Mesendoderm (in vitro differentiated cells): Measurements from ENCODE around the gene QRFPR. TPM values are rescaled to one million over a fixed set of nuclear protein-coding genes. Genes with fewer than 3 reads are reported as not detected.
"Not testable (repeated sequence)": the region's sequence is repeated elsewhere in the genome, so short reads cannot be mapped to it uniquely, and the experiment has no call there.

Source experiments
- DNase-seq: peaks from one replicate; pipeline ENCODE4 v3.0.0; 2013
- H2AK5ac ChIP-seq: 2 replicates; pipeline ENCODE4 v1.6.1; 2013; ENCODE audit warnings: low read length, inconsistent platforms
- H2BK120ac ChIP-seq: 2 replicates; pipeline ENCODE4 v1.6.1; 2013; ENCODE audit warnings: low read depth, mild to moderate bottlenecking, low read length, moderate library complexity, mixed read lengths
- H2BK15ac ChIP-seq: replicated peaks from 2 replicates; pipeline ENCODE4 v1.6.1; 2013; ENCODE audit warnings: low read depth, mild to moderate bottlenecking, moderate library complexity
- H2BK5ac ChIP-seq: 2 replicates; pipeline ENCODE4 v1.6.1; 2013; ENCODE audit warnings: low read length, inconsistent platforms
- H3K18ac ChIP-seq: 2 replicates; pipeline ENCODE4 v1.6.1; 2013; ENCODE audit warnings: mild to moderate bottlenecking, low read length, mixed read lengths
- H3K23ac ChIP-seq: one replicate; pipeline ENCODE4 v1.6.1; 2013; ENCODE audit warnings: low read length
- H3K27ac ChIP-seq: 2 replicates; pipeline ENCODE4 v1.5.1; 2013; ENCODE audit warnings: low read depth, mild to moderate bottlenecking, inconsistent platforms, low read length, moderate library complexity
- H3K27me3 ChIP-seq: 2 replicates; pipeline ENCODE4 v1.6.1; 2013; ENCODE audit warnings: low read length, control low read depth, mild to moderate bottlenecking, inconsistent platforms; ENCODE audit not compliant: insufficient read depth, poor library complexity
- H3K36me3 ChIP-seq: 2 replicates; pipeline ENCODE4 v1.6.1; 2013; ENCODE audit warnings: low read length, inconsistent platforms; ENCODE audit not compliant: control insufficient read depth, insufficient read depth
- H3K4ac ChIP-seq: one replicate; pipeline ENCODE4 v1.6.1; 2013; ENCODE audit warnings: low read depth, mild to moderate bottlenecking, low read length, moderate library complexity
- H3K4me1 ChIP-seq: 2 replicates; pipeline ENCODE4 v1.6.1; 2013; ENCODE audit warnings: low read depth, low read length, inconsistent platforms; ENCODE audit not compliant: control insufficient read depth
- H3K4me2 ChIP-seq: 2 replicates; pipeline ENCODE4 v1.6.1; 2013; ENCODE audit warnings: low read length
- H3K4me3 ChIP-seq: 2 replicates; pipeline ENCODE4 v1.5.1; 2013; ENCODE audit warnings: mild to moderate bottlenecking, low read length
- H3K56ac ChIP-seq: one replicate; pipeline ENCODE4 v1.6.1; 2013; ENCODE audit warnings: low read length
- H3K79me1 ChIP-seq: 2 replicates; pipeline ENCODE4 v1.6.1; 2013; ENCODE audit warnings: low read length, inconsistent platforms
- H3K79me2 ChIP-seq: 2 replicates; pipeline ENCODE4 v1.6.1; 2013; ENCODE audit warnings: mild to moderate bottlenecking, low read length; ENCODE audit not compliant: control insufficient read depth, insufficient read depth
- H3K9ac ChIP-seq: 2 replicates; pipeline ENCODE4 v1.6.1; 2013; ENCODE audit warnings: low read length, inconsistent platforms
- H4K5ac ChIP-seq: one replicate; pipeline ENCODE4 v1.6.1; 2013; ENCODE audit warnings: low read length
- H4K8ac ChIP-seq: one replicate; pipeline ENCODE4 v1.6.1; 2013; ENCODE audit warnings: low read depth, mild to moderate bottlenecking, control low read depth, low read length, moderate library complexity
- WGBS: extraction: QIAGEN DNeasy Blood & Tissue Kit; methylation state at CpG from one replicate; pipeline ENCODE4 v1.1.7; 2013; ENCODE audit warnings: low lambda C conversion rate, missing lambda C conversion rate; ENCODE audit not compliant: insufficient coverage; ENCODE audit errors: extremely low coverage; 5-methylcytosine and 5-hydroxymethylcytosine counted together
- polyA plus RNA-seq, 2 experiments: library from polyadenylated mRNA; stranded (reverse); fragments of 200-250 nt; gene quantifications; one replicate each; pipeline ENCODE4 v1.2.3, GENCODE V29; 2013

QRFPR gene
- 1.5 TPM for polyA plus RNA-seq (2013, experiment 1 of 2)
- 1.4 TPM for polyA plus RNA-seq (2013, experiment 2 of 2)

- H4K8ac ChIP-seq = no peak within 1 kb of the TSS
- H3K56ac ChIP-seq = peak within 1 kb of the TSS; percentile 74
- H3K27ac ChIP-seq = no peak within 1 kb of the TSS
- no peak within 1 kb of the TSS for H4K5ac ChIP-seq
- no peak within 1 kb of the TSS for H2AK5ac ChIP-seq
- H3K79me2 ChIP-seq = no peaks in the 10 kb centered on the region
- H3K36me3 ChIP-seq = no peaks in the 10 kb centered on the region
- H2BK5ac ChIP-seq = no peak within 1 kb of the TSS
- WGBS = no CpG with 5 or more reads among the region's 35 CpGs
- H3K18ac ChIP-seq = no peak within 1 kb of the TSS
- no peak within 1 kb of the TSS for H2BK15ac ChIP-seq
- DNase-seq = peak; percentile 66
- H3K4me3 ChIP-seq = peak within 1 kb of the TSS; percentile 38
- H3K4me2 ChIP-seq = peak within 1 kb of the TSS; percentile 94
- peak within 1 kb of the TSS; percentile 59 for H3K9ac ChIP-seq
- H3K79me1 ChIP-seq = no peaks in the 10 kb centered on the region
- H2BK120ac ChIP-seq = no peak within 1 kb of the TSS
- H3K23ac ChIP-seq = no peak within 1 kb of the TSS
- no peak within 1 kb of the TSS for H3K4ac ChIP-seq
- H3K27me3 ChIP-seq = peaks cover 3% of the 10 kb centered on the region
- H3K4me1 ChIP-seq = no peaks in the 10 kb centered on the region
Observed at GRCh38 chr4:121380776-121381462, at the start of gene QRFPR. TSS of gene QRFPR (minus strand) at chr4:121381018. CDS start at chr4:121380647, 371 bp downstream.

GRCh38 chr4:121428721-121429120 lies 47.9 kb upstream of the QRFPR start:
- Histone ChIP-seq H3K4ac (no peak overlapping the region), H2BK120ac (no peak overlapping the region), H3K27ac (no peak overlapping the region), H3K4me3 (no peak overlapping the region), H4K8ac (no peak overlapping the region), H3K9ac (no peak overlapping the region), H2AK5ac (no peak overlapping the region), H2BK5ac (no peak overlapping the region), H3K79me2 (no peaks in the 10 kb centered on the region), H3K4me1 (no peaks in the 10 kb centered on the region), H3K4me2 (no peak overlapping the region), H3K18ac (no peak overlapping the region), H2BK15ac (no peak overlapping the region), H3K56ac (no peak overlapping the region), H3K36me3 (no peaks in the 10 kb centered on the region), H3K27me3 (no peaks in the 10 kb centered on the region), H4K5ac (no peak overlapping the region), H3K23ac (no peak overlapping the region), H3K79me1 (no peaks in the 10 kb centered on the region)
- no CpG with 5 or more reads among the region's 2 CpGs for WGBS
- DNase-seq = no peak

GRCh38 chr4:121421594-121421993 lies 40.8 kb upstream of the QRFPR start:
- Histone ChIP-seq H3K4me1 (no peaks in the 10 kb centered on the region), H3K27me3 (no peaks in the 10 kb centered on the region), H3K79me2 (no peaks in the 10 kb centered on the region), H2BK120ac (no peak overlapping the region), H3K9ac (no peak overlapping the region), H2BK5ac (no peak overlapping the region), H3K79me1 (no peaks in the 10 kb centered on the region), H3K56ac (no peak overlapping the region), H3K4ac (no peak overlapping the region), H3K18ac (no peak overlapping the region), H4K8ac (no peak overlapping the region), H2BK15ac (no peak overlapping the region), H3K23ac (no peak overlapping the region), H3K27ac (no peak overlapping the region), H3K4me3 (no peak overlapping the region), H4K5ac (no peak overlapping the region), H3K36me3 (no peaks in the 10 kb centered on the region), H2AK5ac (no peak overlapping the region), H3K4me2 (no peak overlapping the region)
- no CpG with 5 or more reads among the region's 4 CpGs for WGBS
- DNase-seq = peak; percentile 20

GRCh38 chr4:121411151-121411744 lies 30.4 kb upstream of the QRFPR start:
- peak; percentile 62 for DNase-seq
- Histone ChIP-seq H3K27ac (peak overlapping the region; percentile 37), H3K79me2 (no peaks in the 10 kb centered on the region), H4K5ac (no peak overlapping the region), H3K18ac (no peak overlapping the region), H4K8ac (no peak overlapping the region), H3K4me1 (no peaks in the 10 kb centered on the region), H3K4me2 (no peak overlapping the region), H3K79me1 (no peaks in the 10 kb centered on the region), H2BK15ac (no peak overlapping the region), H3K4me3 (no peak overlapping the region), H3K36me3 (no peaks in the 10 kb centered on the region), H3K56ac (no peak overlapping the region), H2BK120ac (no peak overlapping the region), H3K27me3 (no peaks in the 10 kb centered on the region), H2AK5ac (no peak overlapping the region), H3K23ac (no peak overlapping the region), H2BK5ac (no peak overlapping the region), H3K4ac (no peak overlapping the region), H3K9ac (no peak overlapping the region)
- WGBS = no CpG with 5 or more reads among the region's 2 CpGs

GRCh38 chr4:121408567-121408966 lies 27.7 kb upstream of the QRFPR start:
- not testable (repeated sequence) for H4K8ac ChIP-seq, DNase-seq, H3K27ac ChIP-seq, H4K5ac ChIP-seq, H3K23ac ChIP-seq, H3K18ac ChIP-seq, H3K4me1 ChIP-seq, H2BK15ac ChIP-seq, H3K79me1 ChIP-seq, H2BK5ac ChIP-seq, H3K4me3 ChIP-seq, H3K79me2 ChIP-seq, H3K4me2 ChIP-seq, H3K27me3 ChIP-seq, H3K4ac ChIP-seq, H2AK5ac ChIP-seq, H2BK120ac ChIP-seq, H3K56ac ChIP-seq, H3K9ac ChIP-seq, H3K36me3 ChIP-seq
- WGBS = no CpG with 5 or more reads among the region's 2 CpGs
